Measurements from ENCODE around the gene FHOD3.

DNA sequence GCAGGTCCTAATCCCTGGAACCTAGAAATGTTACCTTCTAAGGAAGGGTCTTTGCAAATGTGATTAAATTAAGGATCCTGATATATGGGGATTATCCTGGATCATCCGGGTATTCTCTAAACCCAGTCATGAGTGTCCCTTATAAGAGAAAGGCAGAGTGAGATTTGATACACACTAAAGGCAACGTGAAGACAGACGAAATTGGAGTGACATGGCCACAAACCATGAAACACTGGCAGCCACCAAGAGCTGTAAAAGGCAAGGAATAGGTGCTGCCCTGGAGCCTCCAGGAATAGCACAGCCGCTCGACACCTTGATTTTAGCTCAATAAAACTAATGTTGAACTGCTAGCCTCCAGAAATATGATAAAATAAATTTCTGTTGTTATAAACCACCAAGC, 486.3 kb downstream of the FHOD3 start:
- no peak for TF ChIP-seq ZNF23 (tag by site-specific recombination; IDR thresholded peaks at IDR 0.05; ENCODE audit: borderline replicate concordance)
- no peak for TF ChIP-seq ZNF391 (tag by site-specific recombination; IDR thresholded peaks at IDR 0.05; ENCODE audit: borderline replicate concordance, low read depth)
- TF ChIP-seq ZNF777 (tag by site-specific recombination; IDR thresholded peaks at IDR 0.05; ENCODE audit: borderline replicate concordance), result no peak
- TF ChIP-seq ZNF677 (tag by site-specific recombination; IDR thresholded peaks at IDR 0.05), result no peak
- TF ChIP-seq PRDM1 (tag by site-specific recombination; IDR thresholded peaks at IDR 0.05), result no peak
- no peak for TF ChIP-seq FEZF1 (tag by site-specific recombination; IDR thresholded peaks at IDR 0.05)
- no peak for TF ChIP-seq CTCF (tag by site-specific recombination; IDR thresholded peaks at IDR 0.05)
